GM19324 (cell line): ENCODE results near the gene PLCB1.

Source experiments
- ATAC-seq: cut with Tn5 transposase; IDR thresholded peaks from one replicate; pipeline ENCODE4 v1.9.1; 2021; ENCODE audit warnings: mild to moderate bottlenecking, moderate library complexity; ENCODE audit not compliant: unreplicated experiment, low FRiP score

PLCB1 gene

GRCh38 chr20:8573686-8574085 lies 441.6 kb downstream of the PLCB1 start:
- ATAC-seq: no peak

GRCh38 chr20:8575114-8575513 lies 443.0 kb downstream of the PLCB1 start:
- ATAC-seq: no peak

GRCh38 chr20:8578161-8578865 lies 446.2 kb downstream of the PLCB1 start:
- ATAC-seq: no peak

GRCh38 chr20:8579035-8579434 lies 447.0 kb downstream of the PLCB1 start:
- no peak for ATAC-seq

GRCh38 chr20:8581446-8582183 lies 449.5 kb downstream of the PLCB1 start:
- ATAC-seq: no peak

GRCh38 chr20:8583012-8583565 lies 451.0 kb downstream of the PLCB1 start:
- ATAC-seq: no peak

- ATAC-seq: no peak
Observed at GRCh38 chr20:8583566-8584043, 451.5 kb downstream of the PLCB1 start.

GRCh38 chr20:8587251-8587650 lies 455.2 kb downstream of the PLCB1 start:
- ATAC-seq: no peak

GRCh38 chr20:8587810-8588209 lies 455.7 kb downstream of the PLCB1 start:
- no peak for ATAC-seq

- ATAC-seq: no peak
Observed at GRCh38 chr20:8589956-8590355, 457.9 kb downstream of the PLCB1 start.

- peak; percentile 26 for ATAC-seq
Observed at GRCh38 chr20:8600910-8601541, 469.0 kb downstream of the PLCB1 start.

GRCh38 chr20:8601542-8601912 lies 469.5 kb downstream of the PLCB1 start:
- peak; percentile 91 for ATAC-seq

- peak; percentile 83 for ATAC-seq
Observed at GRCh38 chr20:8602389-8603116, 470.5 kb downstream of the PLCB1 start.

GRCh38 chr20:8608470-8608869 lies 476.4 kb downstream of the PLCB1 start:
- no peak for ATAC-seq

GRCh38 chr20:8616792-8617191 lies 484.7 kb downstream of the PLCB1 start:
- ATAC-seq: no peak

GRCh38 chr20:8621001-8621400 lies 488.9 kb downstream of the PLCB1 start:
- no peak for ATAC-seq

- no peak for ATAC-seq
Observed at GRCh38 chr20:8624046-8624445, 492.0 kb downstream of the PLCB1 start.

- ATAC-seq: no peak
Observed at GRCh38 chr20:8624616-8625015, 492.6 kb downstream of the PLCB1 start.

- ATAC-seq: no peak
Observed at GRCh38 chr20:8627340-8628004, 495.4 kb downstream of the PLCB1 start.

- no peak for ATAC-seq
Observed at GRCh38 chr20:8631271-8631670, 499.2 kb downstream of the PLCB1 start.
